ES-I3 (cell line): Measurements from ENCODE around the gene COL28A1.
"Not testable (repeated sequence)": the region's sequence is repeated elsewhere in the genome, so short reads cannot be mapped to it uniquely, and the experiment has no call there.

ENCODE experiments used
- H3K36me3 ChIP-seq: 2 replicates; pipeline ENCODE4 v1.6.1; 2013; ENCODE audit warnings: mild to moderate bottlenecking, low read length, control low read depth, moderate library complexity; ENCODE audit not compliant: insufficient read depth
- H3K4me1 ChIP-seq: 2 replicates; pipeline ENCODE4 v1.6.1; 2013; ENCODE audit warnings: mild to moderate bottlenecking, control low read depth, low read length; ENCODE audit not compliant: insufficient read depth
- H3K9ac ChIP-seq: 2 replicates; pipeline ENCODE4 v1.6.1; 2013; ENCODE audit warnings: low read depth, mild to moderate bottlenecking, low read length, moderate library complexity
- H3K9me3 ChIP-seq: 2 replicates; pipeline ENCODE4 v1.6.1; 2013; ENCODE audit warnings: mild to moderate bottlenecking, low read length, moderate library complexity; ENCODE audit not compliant: control insufficient read depth, insufficient read depth

Gene COL28A1

GRCh38 chr7:7489546-7489945, 46.1 kb downstream of the COL28A1 start:
- no peak overlapping the region for H3K9ac ChIP-seq
- H3K36me3 ChIP-seq = no peaks in the 10 kb centered on the region
- H3K9me3 ChIP-seq = peaks cover 4% of the 10 kb centered on the region; the same call in 1 of the 2 replicates
- no peaks in the 10 kb centered on the region for H3K4me1 ChIP-seq

GRCh38 chr7:7486362-7486761, 49.3 kb downstream of the COL28A1 start:
- Histone ChIP-seq H3K9me3 (peaks cover 4% of the 10 kb centered on the region; the same call in 1 of the 2 replicates), H3K36me3 (no peaks in the 10 kb centered on the region), H3K9ac (no peak overlapping the region), H3K4me1 (no peaks in the 10 kb centered on the region)

- Histone ChIP-seq H3K4me1 (no peaks in the 10 kb centered on the region), H3K36me3 (no peaks in the 10 kb centered on the region), H3K9me3 (peaks cover 4% of the 10 kb centered on the region; the same call in 1 of the 2 replicates), H3K9ac (no peak overlapping the region)
Measured at GRCh38 chr7:7484072-7484471, 51.6 kb downstream of the COL28A1 start.

- Histone ChIP-seq H3K9me3 (no peaks in the 10 kb centered on the region; the same call in 1 of the 2 replicates), H3K4me1 (no peaks in the 10 kb centered on the region), H3K9ac (no peak overlapping the region), H3K36me3 (no peaks in the 10 kb centered on the region)
Measured at GRCh38 chr7:7481802-7482201, 53.9 kb downstream of the COL28A1 start.

- H3K9me3 ChIP-seq = no peaks in the 10 kb centered on the region; the same call in 1 of the 2 replicates
Measured at GRCh38 chr7:7479275-7479805, 56.3 kb downstream of the COL28A1 start.

GRCh38 chr7:7478569-7478968, 57.1 kb downstream of the COL28A1 start:
- Histone ChIP-seq H3K36me3 (no peaks in the 10 kb centered on the region), H3K9me3 (no peaks in the 10 kb centered on the region), H3K9ac (no peak overlapping the region), H3K4me1 (no peaks in the 10 kb centered on the region)

More at GRCh38 chr7:7479275-7479805, 56.3 kb downstream of the COL28A1 start:
- Histone ChIP-seq H3K4me1 (no peaks in the 10 kb centered on the region), H3K9ac (no peak overlapping the region), H3K36me3 (no peaks in the 10 kb centered on the region)

GRCh38 chr7:7477641-7478040, 58.0 kb downstream of the COL28A1 start:
- not testable (repeated sequence) for H3K9me3 ChIP-seq, H3K36me3 ChIP-seq, H3K9ac ChIP-seq, H3K4me1 ChIP-seq

- H3K36me3 ChIP-seq = no peaks in the 10 kb centered on the region
- no peaks in the 10 kb centered on the region for H3K4me1 ChIP-seq
- H3K9me3 ChIP-seq = no peaks in the 10 kb centered on the region
- H3K9ac ChIP-seq = no peak overlapping the region
Measured at GRCh38 chr7:7476381-7476780, 59.3 kb downstream of the COL28A1 start.

- Histone ChIP-seq H3K4me1 (no peaks in the 10 kb centered on the region), H3K9ac (no peak overlapping the region), H3K9me3 (no peaks in the 10 kb centered on the region), H3K36me3 (no peaks in the 10 kb centered on the region)
Measured at GRCh38 chr7:7475601-7476000, 60.1 kb downstream of the COL28A1 start.

- Histone ChIP-seq H3K9ac (no peak overlapping the region), H3K4me1 (no peaks in the 10 kb centered on the region), H3K9me3 (no peaks in the 10 kb centered on the region)
Measured at GRCh38 chr7:7474436-7474835, 61.2 kb downstream of the COL28A1 start.

GRCh38 chr7:7464991-7465765, 70.5 kb downstream of the COL28A1 start:
- not testable (repeated sequence) for H3K9me3 ChIP-seq, H3K36me3 ChIP-seq, H3K9ac ChIP-seq, H3K4me1 ChIP-seq

More at GRCh38 chr7:7474436-7474835, 61.2 kb downstream of the COL28A1 start:
- H3K36me3 ChIP-seq = no peaks in the 10 kb centered on the region

GRCh38 chr7:7454000-7454399, 81.7 kb downstream of the COL28A1 start:
- H3K9me3 ChIP-seq = no peaks in the 10 kb centered on the region; the same call in 1 of the 2 replicates
- no peaks in the 10 kb centered on the region for H3K36me3 ChIP-seq
- H3K4me1 ChIP-seq = no peaks in the 10 kb centered on the region
- no peak overlapping the region for H3K9ac ChIP-seq

- Histone ChIP-seq H3K9ac (no peak overlapping the region), H3K9me3 (no peaks in the 10 kb centered on the region; the same call in 1 of the 2 replicates), H3K36me3 (no peaks in the 10 kb centered on the region), H3K4me1 (no peaks in the 10 kb centered on the region)
Measured at GRCh38 chr7:7452652-7453051, 83.0 kb downstream of the COL28A1 start.

- Histone ChIP-seq H3K9me3 (peaks cover under 1% of the 10 kb centered on the region; the same call in 1 of the 2 replicates), H3K36me3 (no peaks in the 10 kb centered on the region), H3K4me1 (no peaks in the 10 kb centered on the region), H3K9ac (no peak overlapping the region)
Measured at GRCh38 chr7:7452119-7452518, 83.6 kb downstream of the COL28A1 start.

GRCh38 chr7:7449055-7449454, 86.6 kb downstream of the COL28A1 start:
- H3K9ac ChIP-seq = no peak overlapping the region
- H3K4me1 ChIP-seq = no peaks in the 10 kb centered on the region
- no peaks in the 10 kb centered on the region for H3K36me3 ChIP-seq
- peaks cover 8% of the 10 kb centered on the region; the same call in 1 of the 2 replicates for H3K9me3 ChIP-seq
